Osteoblast (primary cell): ENCODE results near the gene HMGA1. TPM values are rescaled to one million over a fixed set of nuclear protein-coding genes. Genes with fewer than 3 reads are reported as not detected.

ENCODE experiments used
- DNase-seq: peaks from one replicate; pipeline ENCODE4 v3.0.0; 2011; ENCODE audit warnings: low spot score, mixed read lengths; ENCODE audit not compliant: insufficient read length; ENCODE audit errors: missing footprints
- H2AFZ ChIP-seq: 2 replicates; pipeline ENCODE4 v1.6.0; 2011; ENCODE audit warnings: mild to moderate bottlenecking, low read length
- H3K27ac ChIP-seq: 2 replicates; pipeline ENCODE4 v1.5.1; 2011; ENCODE audit warnings: mild to moderate bottlenecking, low read depth, low read length, moderate library complexity
- H3K27me3 ChIP-seq: 2 replicates; pipeline ENCODE4 v1.6.0; 2012; ENCODE audit warnings: mild to moderate bottlenecking, control low read depth, inconsistent platforms, low read length, moderate library complexity; ENCODE audit not compliant: insufficient read depth
- H3K36me3 ChIP-seq: 2 replicates; pipeline ENCODE4 v1.5.1; 2011; ENCODE audit warnings: mild to moderate bottlenecking, low read length, control low read depth, moderate library complexity; ENCODE audit not compliant: insufficient read depth
- H3K4me1 ChIP-seq: 2 replicates; pipeline ENCODE4 v1.5.1; 2011; ENCODE audit warnings: mild to moderate bottlenecking, low read length, control low read depth, moderate library complexity; ENCODE audit not compliant: insufficient read depth
- H3K4me2 ChIP-seq: 2 replicates; pipeline ENCODE4 v1.6.0; 2011; ENCODE audit warnings: mild to moderate bottlenecking, low read length; ENCODE audit not compliant: insufficient read depth
- H3K4me3 ChIP-seq: fragments of 200-600 bp; sonication (generic); 3 replicates; pipeline ENCODE4 v1.5.1; 2012; ENCODE audit warnings: mild to moderate bottlenecking, low read length, inconsistent platforms; ENCODE audit not compliant: insufficient read depth
- H3K79me2 ChIP-seq: 2 replicates; pipeline ENCODE4 v1.6.0; 2012; ENCODE audit warnings: mild to moderate bottlenecking, low read length, control low read depth, inconsistent platforms; ENCODE audit not compliant: insufficient read depth
- H3K9me3 ChIP-seq: 2 replicates; pipeline ENCODE4 v1.5.1; 2011; ENCODE audit warnings: low read depth, low read length, control low read depth
- H4K20me1 ChIP-seq: 2 replicates; pipeline ENCODE4 v1.6.0; 2012; ENCODE audit warnings: mild to moderate bottlenecking, low read length, control low read depth; ENCODE audit not compliant: insufficient read depth
- CTCF ChIP-seq: IDR thresholded peaks from 2 replicates; pipeline ENCODE4 v1.5.1; 2011; ENCODE audit warnings: mild to moderate bottlenecking, low read depth, low read length, moderate library complexity; ENCODE audit errors: extremely low read depth
- total RNA-seq: library from RNA; depleted of rRNA; stranded (reverse); fragments of >200 nt; gene quantifications from 2 replicates; pipeline ENCODE4 v1.2.3, GENCODE V29; 2012

The HMGA1 gene
- total RNA-seq, 1 donor, result 59.4 TPM

GRCh38 chr6:34223956-34224940, 12.4 kb upstream of the HMGA1 start:
- no peaks in the 10 kb centered on the region for H3K36me3 ChIP-seq
- H2AFZ ChIP-seq, result peak overlapping the region; percentile 98
- H3K9me3 ChIP-seq, result no peaks in the 10 kb centered on the region
- H3K4me2 ChIP-seq, result peak overlapping the region; percentile 92
- no peaks in the 10 kb centered on the region for H3K27me3 ChIP-seq
- peaks cover 12% of the 10 kb centered on the region for H3K4me1 ChIP-seq
- no peaks in the 10 kb centered on the region for H3K79me2 ChIP-seq
- H3K4me3 ChIP-seq, result peak overlapping the region; percentile 80
- no peak for TF ChIP-seq CTCF
- DNase-seq, result peak; percentile 100
- H3K27ac ChIP-seq, result peak overlapping the region; percentile 83
- no peaks in the 10 kb centered on the region for H4K20me1 ChIP-seq

- no peak overlapping the region for H3K4me3 ChIP-seq
- no peaks in the 10 kb centered on the region for H3K79me2 ChIP-seq
- no peak overlapping the region for H2AFZ ChIP-seq
- TF ChIP-seq CTCF, result no peak
- DNase-seq, result no peak
- no peak overlapping the region for H3K27ac ChIP-seq
- peaks cover 12% of the 10 kb centered on the region for H3K4me1 ChIP-seq
- H3K27me3 ChIP-seq, result no peaks in the 10 kb centered on the region
- no peaks in the 10 kb centered on the region for H3K9me3 ChIP-seq
- no peak overlapping the region for H3K4me2 ChIP-seq
- no peaks in the 10 kb centered on the region for H3K36me3 ChIP-seq
- no peaks in the 10 kb centered on the region for H4K20me1 ChIP-seq
These were observed 11.1 kb upstream of the HMGA1 start for GRCh38 chr6:34225551-34225950.

- DNase-seq, result peak; percentile 27
- Histone ChIP-seq H3K79me2 (no peaks in the 10 kb centered on the region), H3K9me3 (no peaks in the 10 kb centered on the region), H2AFZ (no peak overlapping the region), H4K20me1 (no peaks in the 10 kb centered on the region), H3K4me2 (no peak overlapping the region), H3K36me3 (no peaks in the 10 kb centered on the region), H3K4me1 (peaks cover 12% of the 10 kb centered on the region), H3K27ac (no peak overlapping the region), H3K4me3 (no peak overlapping the region), H3K27me3 (no peaks in the 10 kb centered on the region)
- no peak for TF ChIP-seq CTCF
These were observed 10.6 kb upstream of the HMGA1 start for GRCh38 chr6:34226066-34226465.
